Prostate gland (tissue), 2 donors: ENCODE data around the gene GPHA2.

ENCODE experiments used
- CTCF ChIP-seq, 4 experiments: fragments of 200-600 bp in 2 of 4; fragments of 450-650 bp in 2 of 4; sonication (generic) in 2 of 4; IDR thresholded peaks; 1 replicate in 3 of 4; 2 replicates in 1 of 4; pipeline ENCODE4 v1.5.1; 2016 to 2019; ENCODE audit warnings: antibody characterized with exemption in 4 of 4, mild to moderate bottlenecking in 2 of 4, moderate library complexity in 2 of 4
- POLR2A ChIP-seq: fragments of 450-650 bp; IDR thresholded peaks from one replicate; pipeline ENCODE4 v1.6.1; 2016; ENCODE audit warnings: antibody characterized with exemption, mild to moderate bottlenecking
- POLR2AphosphoS5 ChIP-seq: sonication (generic); formaldehyde crosslinking; IDR thresholded peaks from one replicate; pipeline ENCODE4 v1.6.1; 2017; ENCODE audit warnings: antibody characterized with exemption

- TF ChIP-seq POLR2AphosphoS5 (no peak), CTCF (IDR thresholded peaks at IDR 0.05) (no peak), POLR2A (no peak)
Observed at GRCh38 chr11:64885367-64886286, 50.1 kb downstream of the GPHA2 start.
